ENCODE results near the gene TNFRSF8.

Gene TNFRSF8

GRCh38 chr1:12138196-12139168 lies 75.4 kb downstream of the TNFRSF8 start:
- Histone ChIP-seq H2BK12ac (ENCODE audit: low read length) (no peak overlapping the region), H3K18ac (ENCODE audit: low read length) (peak overlapping the region; percentile 76), H3K27me3 (ENCODE audit: control insufficient read depth in 3 of 3, insufficient read depth in 3 of 3, low read depth in 1 of 3, low read length in 3 of 3) (peaks cover 0 to 23% (median 2%) of the 10 kb centered on the region in 3 experiments), H2AFZ (ENCODE audit: low read length) (no peak overlapping the region), H4K91ac (ENCODE audit: low read depth, low read length, poor library complexity) (no peak overlapping the region), H3K36me3 (replicated peaks in 1 of 2; ENCODE audit: control insufficient read depth in 2 of 2, insufficient read depth in 2 of 2, low read length in 2 of 2) (no peaks in the 10 kb centered on the region), H2BK15ac (ENCODE audit: low read length) (no peak overlapping the region), H2AK5ac (ENCODE audit: low read depth, low read length) (peak overlapping the region; percentile 51), H3K14ac (ENCODE audit: low read length) (no peak overlapping the region), H3K4me3 (ENCODE audit: low read length in 2 of 2) (no peak overlapping the region), H3K79me1 (ENCODE audit: low read depth, low read length) (no peaks in the 10 kb centered on the region), H3K9me3 (replicated peaks in 1 of 2; ENCODE audit: control insufficient read depth in 2 of 2, insufficient read depth in 1 of 2, low read depth in 1 of 2, low read length in 2 of 2) (peaks cover 0 to 3% of the 10 kb centered on the region in 2 donors), H3K4ac (ENCODE audit: low read length) (no peak overlapping the region), H3K4me1 (ENCODE audit: control insufficient read depth in 2 of 2, insufficient read depth in 1 of 2, low read depth in 1 of 2, low read length in 2 of 2) (peaks cover 6 to 11% of the 10 kb centered on the region in 2 donors), H2BK5ac (ENCODE audit: low read length) (peak overlapping the region; percentile 58), H3K4me2 (ENCODE audit: insufficient read depth, low read length, poor library complexity, severe bottlenecking) (no peak overlapping the region), H4K8ac (ENCODE audit: low read depth, low read length) (no peak overlapping the region), H3K27ac (replicated peaks; ENCODE audit: low read length) (no peak overlapping the region), H3K9ac (ENCODE audit: low read depth, low read length, poor library complexity) (no peak overlapping the region), H2BK120ac (ENCODE audit: low read depth, low read length) (no peak overlapping the region), H3K23ac (ENCODE audit: low read depth, low read length, poor library complexity) (no peak overlapping the region)
- DNase-seq (ENCODE audit: low spot score), result no peak
- no CpG with 5 or more reads among the region's 31 CpGs for WGBS, 2 donors (ENCODE audit: extremely low coverage in 2 of 2, insufficient read length in 2 of 2, insufficient replicate concordance in 1 of 2)

- no peak overlapping the region for H4K8ac ChIP-seq (ENCODE audit: low read depth, low read length)
- H3K9ac ChIP-seq (ENCODE audit: low read depth, low read length, poor library complexity), result no peak overlapping the region
- H3K4ac ChIP-seq (ENCODE audit: low read length), result no peak overlapping the region
- no peaks in the 10 kb centered on the region for H3K9me3 ChIP-seq (replicated peaks in 1 of 2; ENCODE audit: control insufficient read depth in 2 of 2, insufficient read depth in 1 of 2, low read depth in 1 of 2, low read length in 2 of 2)
- H2BK120ac ChIP-seq (ENCODE audit: low read depth, low read length), result no peak overlapping the region
- H2BK5ac ChIP-seq (ENCODE audit: low read length), result peak overlapping the region; percentile 35
- H3K27ac ChIP-seq (replicated peaks; ENCODE audit: low read length), result no peak overlapping the region
- H4K91ac ChIP-seq (ENCODE audit: low read depth, low read length, poor library complexity), result no peak overlapping the region
- peak overlapping the region; percentile 39 for H2BK15ac ChIP-seq (ENCODE audit: low read length)
- peak overlapping the region; percentile 90 for H3K18ac ChIP-seq (ENCODE audit: low read length)
- H3K79me1 ChIP-seq (ENCODE audit: low read depth, low read length), result no peaks in the 10 kb centered on the region
- DNase-seq (ENCODE audit: low spot score), result no peak
- no peak overlapping the region for H2AFZ ChIP-seq (ENCODE audit: low read length)
- H3K4me1 ChIP-seq (ENCODE audit: control insufficient read depth in 2 of 2, insufficient read depth in 1 of 2, low read depth in 1 of 2, low read length in 2 of 2), result peaks cover 6 to 11% of the 10 kb centered on the region in 2 donors
- no CpG with 5 or more reads among the region's 4 CpGs for WGBS, 2 donors (ENCODE audit: extremely low coverage in 2 of 2, insufficient read length in 2 of 2, insufficient replicate concordance in 1 of 2)
- H3K23ac ChIP-seq (ENCODE audit: low read depth, low read length, poor library complexity), result no peak overlapping the region
- H3K14ac ChIP-seq (ENCODE audit: low read length), result no peak overlapping the region
- peak overlapping the region; percentile 71 for H2AK5ac ChIP-seq (ENCODE audit: low read depth, low read length)
- H3K36me3 ChIP-seq (replicated peaks in 1 of 2; ENCODE audit: control insufficient read depth in 2 of 2, insufficient read depth in 2 of 2, low read length in 2 of 2), result no peaks in the 10 kb centered on the region
- no peak overlapping the region for H2BK12ac ChIP-seq (ENCODE audit: low read length)
- peaks cover 0 to 25% (median 2%) of the 10 kb centered on the region in 3 experiments for H3K27me3 ChIP-seq (ENCODE audit: control insufficient read depth in 3 of 3, insufficient read depth in 3 of 3, low read depth in 1 of 3, low read length in 3 of 3)
- H3K4me2 ChIP-seq (ENCODE audit: insufficient read depth, low read length, poor library complexity, severe bottlenecking), result no peak overlapping the region
- no peak overlapping the region for H3K4me3 ChIP-seq (ENCODE audit: low read length in 2 of 2)
These were observed 76.9 kb downstream of the TNFRSF8 start for GRCh38 chr1:12140016-12140415.

- Histone ChIP-seq H2BK12ac (ENCODE audit: low read length) (no peak overlapping the region), H3K27ac (replicated peaks; ENCODE audit: low read length) (no peak overlapping the region), H2BK15ac (ENCODE audit: low read length) (peak overlapping the region; percentile 39), H3K9ac (ENCODE audit: low read depth, low read length, poor library complexity) (no peak overlapping the region), H3K4me3 (ENCODE audit: low read length in 2 of 2) (no peak overlapping the region), H3K4me1 (ENCODE audit: control insufficient read depth in 2 of 2, insufficient read depth in 1 of 2, low read depth in 1 of 2, low read length in 2 of 2) (peaks cover 6 to 11% of the 10 kb centered on the region in 2 donors), H2AK5ac (ENCODE audit: low read depth, low read length) (peak overlapping the region; percentile 71), H3K14ac (ENCODE audit: low read length) (no peak overlapping the region), H3K36me3 (replicated peaks in 1 of 2; ENCODE audit: control insufficient read depth in 2 of 2, insufficient read depth in 2 of 2, low read length in 2 of 2) (no peaks in the 10 kb centered on the region), H3K27me3 (ENCODE audit: control insufficient read depth in 3 of 3, insufficient read depth in 3 of 3, low read depth in 1 of 3, low read length in 3 of 3) (peaks cover 0 to 26% (median 2%) of the 10 kb centered on the region in 3 experiments), H2AFZ (ENCODE audit: low read length) (no peak overlapping the region), H2BK120ac (ENCODE audit: low read depth, low read length) (no peak overlapping the region), H4K91ac (ENCODE audit: low read depth, low read length, poor library complexity) (no peak overlapping the region), H3K4me2 (ENCODE audit: insufficient read depth, low read length, poor library complexity, severe bottlenecking) (no peak overlapping the region), H2BK5ac (ENCODE audit: low read length) (peak overlapping the region; percentile 35), H3K79me1 (ENCODE audit: low read depth, low read length) (no peaks in the 10 kb centered on the region), H3K18ac (ENCODE audit: low read length) (peak overlapping the region; percentile 90), H4K8ac (ENCODE audit: low read depth, low read length) (no peak overlapping the region), H3K9me3 (replicated peaks in 1 of 2; ENCODE audit: control insufficient read depth in 2 of 2, insufficient read depth in 1 of 2, low read depth in 1 of 2, low read length in 2 of 2) (no peaks in the 10 kb centered on the region), H3K4ac (ENCODE audit: low read length) (no peak overlapping the region), H3K23ac (ENCODE audit: low read depth, low read length, poor library complexity) (no peak overlapping the region)
- no peak for DNase-seq (ENCODE audit: low spot score)
- no CpG with 5 or more reads among the region's 12 CpGs for WGBS, 2 donors (ENCODE audit: extremely low coverage in 2 of 2, insufficient read length in 2 of 2, insufficient replicate concordance in 1 of 2)
These were observed 77.5 kb downstream of the TNFRSF8 start for GRCh38 chr1:12140515-12141162.
